ENCODE measurements around the gene ACOT11.

Gene ACOT11

DNA sequence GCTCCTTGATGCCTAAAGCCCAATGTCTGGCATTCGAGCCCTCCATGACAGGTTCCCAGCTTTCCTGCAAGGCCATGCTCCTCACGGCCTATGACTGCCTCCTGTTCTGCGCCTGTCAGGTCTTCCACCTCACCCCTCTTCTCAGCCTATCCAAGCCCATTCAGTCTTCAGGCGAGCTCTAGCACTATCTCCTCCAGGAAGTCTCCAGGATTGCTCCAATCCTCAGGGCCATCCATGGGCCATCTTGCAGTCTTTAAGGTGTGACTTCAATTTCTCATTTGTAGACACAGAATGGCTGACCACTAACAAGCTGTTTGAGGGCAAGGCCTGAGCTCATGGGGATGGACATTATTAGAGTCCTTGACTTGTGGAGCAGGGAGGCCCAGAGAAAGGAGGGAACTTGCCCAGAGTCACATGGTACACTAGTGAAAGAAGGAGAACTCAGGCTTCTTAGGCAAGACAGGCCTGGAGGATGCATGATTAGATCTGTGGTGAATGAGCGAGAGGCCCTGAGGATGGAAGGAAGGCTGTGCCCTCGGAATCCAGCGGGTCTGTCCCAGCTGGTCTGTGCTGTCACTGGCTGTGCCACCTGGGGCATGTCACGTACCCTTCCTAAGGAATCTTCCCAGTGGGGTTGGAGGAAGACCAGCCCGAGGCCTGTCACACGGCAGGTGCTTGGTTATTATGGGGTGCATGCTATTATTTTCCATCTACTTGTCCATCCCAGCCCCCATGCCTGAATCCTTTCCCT is 1.2 kb upstream of the ACOT11 start:
- Histone ChIP-seq H3K4me3 (no peak overlapping the region), H3K27ac (peak overlapping the region; percentile 86 to 87)
- TF ChIP-seq, protein P1, sequence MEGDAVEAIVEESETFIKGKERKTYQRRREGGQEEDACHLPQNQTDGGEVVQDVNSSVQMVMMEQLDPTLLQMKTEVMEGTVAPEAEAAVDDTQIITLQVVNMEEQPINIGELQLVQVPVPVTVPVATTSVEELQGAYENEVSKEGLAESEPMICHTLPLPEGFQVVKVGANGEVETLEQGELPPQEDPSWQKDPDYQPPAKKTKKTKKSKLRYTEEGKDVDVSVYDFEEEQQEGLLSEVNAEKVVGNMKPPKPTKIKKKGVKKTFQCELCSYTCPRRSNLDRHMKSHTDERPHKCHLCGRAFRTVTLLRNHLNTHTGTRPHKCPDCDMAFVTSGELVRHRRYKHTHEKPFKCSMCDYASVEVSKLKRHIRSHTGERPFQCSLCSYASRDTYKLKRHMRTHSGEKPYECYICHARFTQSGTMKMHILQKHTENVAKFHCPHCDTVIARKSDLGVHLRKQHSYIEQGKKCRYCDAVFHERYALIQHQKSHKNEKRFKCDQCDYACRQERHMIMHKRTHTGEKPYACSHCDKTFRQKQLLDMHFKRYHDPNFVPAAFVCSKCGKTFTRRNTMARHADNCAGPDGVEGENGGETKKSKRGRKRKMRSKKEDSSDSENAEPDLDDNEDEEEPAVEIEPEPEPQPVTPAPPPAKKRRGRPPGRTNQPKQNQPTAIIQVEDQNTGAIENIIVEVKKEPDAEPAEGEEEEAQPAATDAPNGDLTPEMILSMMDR (IDR thresholded peaks at IDR 0.05), result no peak
- DNase-seq (ENCODE audit: low spot score), result no peak

DNA sequence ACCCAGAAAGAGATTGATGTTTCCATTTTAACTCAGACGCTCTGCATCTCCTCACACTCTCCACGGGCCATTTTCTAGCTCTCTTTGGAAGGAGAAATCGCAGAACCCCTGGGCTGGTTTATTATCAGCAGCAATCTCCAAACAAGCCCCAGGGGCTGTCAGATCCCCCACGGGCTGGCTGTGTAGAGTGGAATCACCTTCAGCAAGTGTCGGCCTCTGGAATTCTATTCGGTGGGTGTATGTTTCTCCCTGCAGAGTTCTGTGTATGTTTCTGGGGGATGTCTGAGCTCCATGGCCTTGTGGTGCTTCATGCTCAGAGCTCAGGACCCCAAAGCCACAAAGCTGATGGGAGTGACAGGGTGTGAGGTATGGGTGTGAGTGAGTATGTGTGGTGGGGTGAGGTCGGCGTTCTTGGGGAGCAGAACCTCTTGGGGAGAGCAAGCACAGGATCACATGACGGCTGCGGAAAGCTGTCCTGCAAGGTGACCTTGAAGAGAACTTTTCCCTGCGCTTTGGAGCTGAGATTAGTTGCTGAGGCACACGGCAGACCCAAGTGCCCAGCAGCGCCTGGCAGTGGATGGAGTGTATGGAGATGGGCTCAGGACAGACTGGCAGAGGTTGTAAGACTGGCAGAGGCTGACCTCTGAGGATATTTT is 489 bp downstream of the ACOT11 start:
- TF ChIP-seq, protein P1 (IDR thresholded peaks at IDR 0.05), result no peak
- peak overlapping the region; percentile 86 to 87 for H3K27ac ChIP-seq
- H3K4me3 ChIP-seq, result peak overlapping the region; percentile 55
- DNase-seq (ENCODE audit: low spot score), result no peak

DNA sequence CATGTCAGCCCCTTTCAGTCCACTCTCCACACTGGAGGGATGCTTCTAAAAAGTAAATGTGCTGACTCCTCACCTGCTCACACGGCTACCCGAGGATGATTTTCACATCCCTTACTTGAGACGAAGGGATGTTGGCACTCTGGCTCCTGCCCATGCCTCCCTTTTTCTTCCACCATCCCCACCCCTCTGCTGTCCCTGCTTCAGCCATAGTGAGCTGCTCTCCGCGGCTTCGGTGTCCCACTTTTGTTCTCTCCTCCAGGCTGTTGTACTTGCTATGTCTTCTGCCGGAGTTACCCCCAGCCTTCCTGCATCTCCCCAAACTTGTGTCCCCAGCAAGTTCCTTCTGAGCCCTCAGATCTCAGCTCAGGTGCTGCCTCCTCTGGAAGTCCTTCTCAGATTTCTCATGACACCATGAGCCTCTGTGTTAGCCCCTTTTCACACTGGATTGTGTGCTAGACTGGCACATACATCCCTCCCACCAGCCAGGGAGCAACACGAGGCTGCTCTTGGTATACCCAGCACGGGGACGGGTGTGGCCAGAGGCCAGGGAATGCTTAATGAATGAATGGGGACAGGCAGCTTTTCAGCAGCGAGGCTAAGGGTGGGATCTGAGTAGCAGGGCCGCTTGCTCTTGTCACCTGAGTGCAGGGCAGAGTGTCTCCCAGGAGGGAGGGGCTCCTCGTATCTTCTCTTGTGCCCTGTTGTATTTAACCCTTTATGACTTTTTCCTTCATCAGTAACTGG is 1.3 kb downstream of the ACOT11 start:
- Histone ChIP-seq H3K4me3 (peak overlapping the region; percentile 55), H3K27ac (peak overlapping the region; percentile 86 to 87)
- no peak for DNase-seq (ENCODE audit: low spot score)
- TF ChIP-seq, protein P1 (IDR thresholded peaks at IDR 0.05), result no peak

DNA sequence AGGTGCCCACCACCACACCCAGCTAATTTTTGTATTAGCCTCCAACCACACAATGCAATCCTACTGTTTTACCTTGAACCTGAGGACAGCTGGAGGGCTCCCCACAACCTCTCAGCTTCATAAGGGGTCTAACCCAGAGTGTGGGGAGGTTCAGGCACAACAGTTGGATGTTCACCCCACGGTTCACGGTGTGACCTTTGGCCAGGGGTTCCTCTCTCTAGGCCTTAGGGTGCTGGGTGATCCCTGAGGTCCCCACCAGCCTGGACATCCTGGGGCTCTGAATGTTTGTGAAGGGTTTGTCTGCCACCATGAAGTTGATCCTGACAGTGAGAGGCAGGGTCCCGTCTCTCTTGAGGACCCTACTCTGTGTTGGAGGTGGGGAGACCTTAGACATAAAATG is 3.9 kb downstream of the ACOT11 start:
- TF ChIP-seq, protein P1 (IDR thresholded peaks at IDR 0.05), result no peak
- no peak overlapping the region for H3K4me3 ChIP-seq
- no peak overlapping the region for H3K27ac ChIP-seq
- DNase-seq (ENCODE audit: low spot score), result no peak

DNA sequence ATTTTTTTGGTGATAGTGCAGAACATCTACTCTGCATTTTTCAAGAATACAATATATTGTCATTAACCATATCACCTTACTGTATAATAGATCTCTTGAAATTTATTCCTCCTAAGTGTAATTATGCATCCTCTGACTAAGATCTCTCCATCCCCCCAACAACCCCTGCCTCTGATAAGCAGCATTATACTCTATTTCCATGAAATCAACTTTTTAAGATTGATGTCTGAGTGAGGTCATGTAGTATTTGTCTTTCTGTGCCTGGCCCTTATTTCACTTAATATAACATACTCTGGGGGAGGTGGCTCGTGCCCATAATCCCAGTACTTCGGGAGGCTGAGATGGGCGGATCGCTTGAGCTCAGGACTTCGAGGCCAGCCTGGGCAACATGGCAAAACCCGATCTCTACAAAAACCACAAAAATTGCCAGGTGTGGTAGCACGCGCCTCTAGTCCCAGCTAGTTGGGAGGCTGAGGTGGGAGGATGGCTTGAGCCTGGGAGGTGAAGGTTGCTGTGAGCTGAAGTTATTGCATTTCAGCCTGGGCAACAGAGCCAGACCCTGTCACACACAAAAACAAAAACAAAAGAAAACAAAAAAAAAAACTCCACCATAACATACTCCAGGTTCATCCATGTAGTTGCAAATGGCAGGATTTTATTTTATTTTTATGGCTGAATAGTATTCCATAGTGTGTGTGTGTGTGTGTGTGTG is 5.7 kb downstream of the ACOT11 start:
- no peak for DNase-seq (ENCODE audit: low spot score)
- no peak overlapping the region for H3K27ac ChIP-seq
- TF ChIP-seq, protein P1 (IDR thresholded peaks at IDR 0.05), result no peak
- no peak overlapping the region for H3K4me3 ChIP-seq

DNA sequence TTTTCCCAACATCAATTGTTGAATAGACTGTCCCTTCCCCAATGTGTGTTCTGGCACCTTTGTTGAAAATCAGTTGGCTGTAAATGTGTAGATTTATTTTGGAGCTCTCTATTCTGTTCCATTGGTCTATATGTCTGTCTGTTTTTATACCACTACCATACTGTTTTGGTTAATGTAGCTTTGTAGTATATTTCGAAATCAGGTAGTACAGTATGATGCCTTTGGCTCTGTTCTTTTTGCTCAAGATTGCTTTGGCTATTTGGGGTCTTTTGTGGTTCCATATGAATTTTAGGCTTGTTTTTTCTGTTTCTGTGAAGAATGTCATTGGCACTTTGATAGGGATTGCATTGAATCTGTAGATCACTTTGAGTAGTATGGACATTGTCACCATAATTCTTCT is 8.1 kb downstream of the ACOT11 start:
- no peak for DNase-seq (ENCODE audit: low spot score)
- TF ChIP-seq, protein P1 (IDR thresholded peaks at IDR 0.05), result no peak
- H3K4me3 ChIP-seq, result no peak overlapping the region
- H3K27ac ChIP-seq, result no peak overlapping the region

Data from coronary artery (tissue), 2 donors.